Activated CD4-positive, alpha-beta T cell treated with anti-CD3 and anti-CD28 coated beads, Interleukin-10, Interleukin-2, amounts not matched to agents 100 ng/mL and 50 ng/mL, durations not matched to agents 16 hours and 8 hours (primary cell): ENCODE data around the gene TAPBP.
"Not testable (repeated sequence)": the region's sequence is repeated elsewhere in the genome, so short reads cannot be mapped to it uniquely, and the experiment has no call there.

Experiments
- DNase-seq: peaks from one replicate; pipeline ENCODE4 v3.0.0-alpha.2; 2020

The TAPBP gene

GRCh38 chr6:33295621-33296369, 18.1 kb downstream of the TAPBP start:
- DNase-seq = no peak

- DNase-seq = no peak
Observed at GRCh38 chr6:33294086-33294823, 19.6 kb downstream of the TAPBP start.

- DNase-seq = no peak
Observed at GRCh38 chr6:33292996-33293682, 20.7 kb downstream of the TAPBP start.

GRCh38 chr6:33290459-33290858, 23.4 kb downstream of the TAPBP start:
- no peak for DNase-seq

- no peak for DNase-seq
Observed at GRCh38 chr6:33289784-33290315, 24.0 kb downstream of the TAPBP start.

GRCh38 chr6:33288921-33289783, 24.7 kb downstream of the TAPBP start, which contains the start of the genes PFDN6 and WDR46:
Gene PFDN6 (plus strand): TSS chr6:33289601. CDS start chr6:33289857, 256 bp downstream.
Gene WDR46 (minus strand): TSS chr6:33289239. CDS start chr6:33289170, 69 bp downstream.
- DNase-seq = peak; percentile 91

GRCh38 chr6:33288141-33288920, 25.5 kb downstream of the TAPBP start:
- no peak for DNase-seq

- no peak for DNase-seq
Observed at GRCh38 chr6:33286946-33287914, 26.6 kb downstream of the TAPBP start.

GRCh38 chr6:33285214-33285613, 28.7 kb downstream of the TAPBP start:
- not testable (repeated sequence) for DNase-seq

GRCh38 chr6:33280539-33280938, 33.3 kb downstream of the TAPBP start:
- no peak for DNase-seq

- no peak for DNase-seq
Observed at GRCh38 chr6:33279971-33280511, 33.8 kb downstream of the TAPBP start.

GRCh38 chr6:33279257-33279695, 34.6 kb downstream of the TAPBP start:
- DNase-seq = no peak

- DNase-seq = no peak
Observed at GRCh38 chr6:33278810-33279209, 35.1 kb downstream of the TAPBP start.

GRCh38 chr6:33278392-33278741, 35.5 kb downstream of the TAPBP start:
- DNase-seq = no peak

- peak; percentile 52 for DNase-seq
Observed at GRCh38 chr6:33277663-33278391, 36.1 kb downstream of the TAPBP start.

GRCh38 chr6:33276864-33277662, 36.8 kb downstream of the TAPBP start, which contains the start of gene B3GALT4:
Gene B3GALT4 (plus strand): TSS chr6:33277123. CDS start chr6:33277420, 297 bp downstream.
- peak; percentile 90 for DNase-seq

GRCh38 chr6:33276581-33276863, 37.4 kb downstream of the TAPBP start:
- DNase-seq = no peak
